Keratinocyte (primary cell): ENCODE results near the gene MALAT1. TPM values are rescaled to one million over a fixed set of nuclear protein-coding genes. Genes with fewer than 3 reads are reported as not detected.
A peak's percentile ranks its signal among the peaks of the same experiment; 100 is the strongest.
"Not testable (repeated sequence)": the region's sequence is repeated elsewhere in the genome, so short reads cannot be mapped to it uniquely, and the experiment has no call there.

ENCODE experiments used
- DNase-seq: peaks from one replicate; pipeline ENCODE4 v3.0.0-alpha.2; 2011; ENCODE audit warnings: low read depth, missing footprints, low spot score
- FAIRE-seq: peaks from 2 replicates; lab custom pipeline; 2011; peaks lifted over from hg19 to GRCh38; lab: Jason Lieb, UNC
- H2AFZ ChIP-seq: 2 replicates; pipeline ENCODE4 v1.6.0; 2012; ENCODE audit warnings: low read length, control low read depth, inconsistent platforms; ENCODE audit not compliant: control insufficient read depth
- H3K27ac ChIP-seq: 2 replicates; pipeline ENCODE4 v1.5.1; 2011; ENCODE audit warnings: low read length; ENCODE audit not compliant: control insufficient read depth, insufficient read depth
- H3K27me3 ChIP-seq: 3 replicates; pipeline ENCODE4 v1.6.0; 2011; ENCODE audit warnings: low read length; ENCODE audit not compliant: control insufficient read depth, insufficient read depth; ENCODE audit errors: extremely low read depth
- H3K36me3 ChIP-seq, 2 experiments: 2 replicates in 1 of 2; 3 replicates in 1 of 2; pipeline ENCODE4 v1.5.1; 2011; ENCODE audit warnings: low read length in 2 of 2, mild to moderate bottlenecking in 1 of 2; ENCODE audit not compliant: control insufficient read depth in 2 of 2, insufficient read depth in 2 of 2; ENCODE audit errors: extremely low read depth in 1 of 2
- H3K4me1 ChIP-seq: 3 replicates; pipeline ENCODE4 v1.5.1; 2011; ENCODE audit warnings: low read length; ENCODE audit not compliant: control insufficient read depth, insufficient read depth; ENCODE audit errors: extremely low read depth
- H3K4me2 ChIP-seq: 3 replicates; pipeline ENCODE4 v1.6.0; 2011; ENCODE audit warnings: low read depth, low read length; ENCODE audit not compliant: control insufficient read depth, insufficient read depth; ENCODE audit errors: extremely low read depth
- H3K4me3 ChIP-seq, 3 experiments: fragments of 200-600 bp in 1 of 3; sonication (generic) in 1 of 3; 2 replicates in 2 of 3; 3 replicates in 1 of 3; pipeline ENCODE4 v1.5.1; 2011 to 2016; ENCODE audit warnings: low read length in 3 of 3, mild to moderate bottlenecking in 3 of 3, control low read depth in 2 of 3, inconsistent platforms in 1 of 3, low read depth in 1 of 3, mixed read lengths in 1 of 3, mixed run types in 1 of 3, moderate library complexity in 1 of 3; ENCODE audit not compliant: control insufficient read depth in 2 of 3, insufficient read depth in 2 of 3; ENCODE audit errors: extremely low read depth in 1 of 3
- H3K79me2 ChIP-seq: 2 replicates; pipeline ENCODE4 v1.6.0; 2012; ENCODE audit warnings: low read length; ENCODE audit not compliant: control insufficient read depth, insufficient read depth
- H3K9ac ChIP-seq: 3 replicates; pipeline ENCODE4 v1.6.0; 2011; ENCODE audit warnings: low read length; ENCODE audit not compliant: control insufficient read depth, insufficient read depth; ENCODE audit errors: extremely low read depth
- H3K9me1 ChIP-seq: 3 replicates; pipeline ENCODE4 v1.6.0; 2011; ENCODE audit warnings: low read length; ENCODE audit not compliant: control insufficient read depth, insufficient read depth; ENCODE audit errors: extremely low read depth
- H3K9me3 ChIP-seq: 2 replicates; pipeline ENCODE4 v1.5.1; 2012; ENCODE audit warnings: low read depth, low read length; ENCODE audit not compliant: control insufficient read depth
- H4K20me1 ChIP-seq: 3 replicates; pipeline ENCODE4 v1.6.0; 2011; ENCODE audit warnings: low read length; ENCODE audit not compliant: control insufficient read depth, insufficient read depth; ENCODE audit errors: extremely low read depth
- CTCF ChIP-seq, 3 experiments: IDR thresholded peaks in 1 of 3; conservative IDR thresholded peaks in 1 of 3; optimal IDR thresholded peaks in 1 of 3; 2 replicates in 2 of 3; 3 replicates in 1 of 3; pipeline versions ENCODE3 to v1.5.1; 2011; ENCODE audit warnings: low read length in 3 of 3, mild to moderate bottlenecking in 3 of 3, moderate library complexity in 2 of 3, control low read depth in 1 of 3, inconsistent platforms in 1 of 3; ENCODE audit not compliant: insufficient read depth in 2 of 3; ENCODE audit errors: extremely low read depth in 1 of 3
- EZH2 ChIP-seq: IDR thresholded peaks from one replicate; pipeline ENCODE4 v1.6.1; 2012; ENCODE audit warnings: inconsistent platforms, mild to moderate bottlenecking, low read length, moderate library complexity
- dilution Hi-C: fragments of 300-500 bp; cut with MboI; formaldehyde crosslinking; loops from one replicate; pipeline ENCODE4 v1.7.0; 2020; ENCODE audit warnings: low sequenced_read_pairs; ENCODE audit not compliant: extremely low pct_ligation_motif_present
- polyA plus RNA-seq, 5 experiments: library from polyadenylated mRNA; depleted of rRNA in 3 of 5; stranded (reverse) in 3 of 5; stranded (forward) in 1 of 5; unstranded in 1 of 5; fragments of >200 nt; gene quantifications; 1 replicate in 1 of 5; 2 replicates in 3 of 5; 3 replicates in 1 of 5; pipeline versions ENCODE4 v1.2.1 to v1.2.3, GENCODE V29; 2011 to 2012; ENCODE audit warnings: missing spikeins in 2 of 5, low read depth in 1 of 5, low replicate concordance in 1 of 5

Gene MALAT1
- polyA plus RNA-seq, 1 donor (not counting 4 experiments of a cell fraction or from before 2014, with no cell fraction given): 1,768 TPM

- Histone ChIP-seq H3K4me3 (peak overlapping the region in 2 of 3 experiments; percentile 39 to 53), H3K9me1 (no peaks in the 10 kb centered on the region), H4K20me1 (no peaks in the 10 kb centered on the region), H3K4me2 (peak overlapping the region; percentile 78), H3K27me3 (no peaks in the 10 kb centered on the region), H3K4me1 (peaks cover 34% of the 10 kb centered on the region), H3K9ac (peak overlapping the region; percentile 88), H3K9me3 (no peaks in the 10 kb centered on the region), H3K79me2 (peaks cover 14% of the 10 kb centered on the region), H3K36me3 (no peaks in the 10 kb centered on the region), H3K27ac (peak overlapping the region; percentile 97), H2AFZ (no peak overlapping the region)
- dilution Hi-C loops: no loop called here
- no peak for DNase-seq
- no peak for TF ChIP-seq EZH2
- peak; percentile 54 to 77 (median 67) for TF ChIP-seq CTCF (optimal IDR thresholded peaks at IDR 0.05 in 1 of 3, IDR thresholded peaks at IDR 0.05 in 1 of 3, conservative IDR thresholded peaks at IDR 0.05 in 1 of 3; ENCODE audit: extremely low read depth in 1 of 3, insufficient read depth in 2 of 3, low read length in 3 of 3)
- FAIRE-seq: no peak
These were observed 27.4 kb upstream of the MALAT1 start for GRCh38 chr11:65471447-65471891.

GRCh38 chr11:65472588-65473277 is 26.1 kb upstream of the MALAT1 start:
- dilution Hi-C loops, H2AFZ ChIP-seq, H3K9me1 ChIP-seq, H4K20me1 ChIP-seq, FAIRE-seq, H3K27me3 ChIP-seq, DNase-seq, H3K9me3 ChIP-seq, H3K36me3 ChIP-seq: not testable (repeated sequence)
- Histone ChIP-seq H3K4me3 (peak overlapping the region in 1 of 3 experiments; percentile 27), H3K4me1 (peaks cover 43% of the 10 kb centered on the region), H3K79me2 (peaks cover 22% of the 10 kb centered on the region), H3K9ac (peak overlapping the region; percentile 88), H3K27ac (peak overlapping the region; percentile 97), H3K4me2 (peak overlapping the region; percentile 78)
